GM19035 (cell line): ENCODE results near the gene HS3ST4.
"Not testable (repeated sequence)": the region's sequence is repeated elsewhere in the genome, so short reads cannot be mapped to it uniquely, and the experiment has no call there.

Source experiments
- ATAC-seq: cut with Tn5 transposase; IDR thresholded peaks from one replicate; pipeline ENCODE4 v1.9.1; 2021; ENCODE audit not compliant: unreplicated experiment

HS3ST4 gene

DNA sequence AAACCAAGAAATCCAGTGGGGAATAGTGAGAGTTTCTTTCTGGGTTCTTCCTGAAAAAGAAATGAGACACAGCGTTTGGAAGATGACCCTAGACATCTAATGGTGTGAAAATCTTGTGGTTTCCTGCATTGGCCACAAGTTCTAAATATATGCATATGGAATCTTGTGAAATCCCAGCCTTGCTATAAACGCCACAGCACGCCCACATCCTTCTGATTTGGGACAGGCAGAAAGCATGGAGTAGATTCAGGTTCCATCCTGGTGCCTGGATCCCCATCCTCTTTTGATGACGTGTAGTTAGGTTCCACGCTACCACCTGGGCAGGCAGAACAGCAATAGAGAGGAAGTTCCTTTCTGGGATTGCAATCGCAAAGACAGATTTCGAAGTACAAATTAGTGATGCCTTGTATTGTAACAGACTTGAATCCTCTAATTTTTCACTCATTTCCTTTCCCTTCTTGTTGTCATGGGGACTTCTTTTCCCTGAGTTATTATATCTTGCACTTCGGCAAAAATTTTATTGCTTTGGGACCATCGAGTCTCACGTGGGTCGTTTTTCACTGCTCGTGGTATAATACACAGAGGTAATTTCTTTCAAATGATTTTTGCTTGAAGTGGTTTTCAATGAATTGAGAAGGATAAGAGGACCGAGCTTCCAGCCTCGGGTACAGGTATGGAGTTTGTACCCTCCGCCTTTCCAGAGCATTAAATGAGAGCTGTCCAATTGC, 37.6 kb downstream of the HS3ST4 start:
- ATAC-seq, result no peak

DNA sequence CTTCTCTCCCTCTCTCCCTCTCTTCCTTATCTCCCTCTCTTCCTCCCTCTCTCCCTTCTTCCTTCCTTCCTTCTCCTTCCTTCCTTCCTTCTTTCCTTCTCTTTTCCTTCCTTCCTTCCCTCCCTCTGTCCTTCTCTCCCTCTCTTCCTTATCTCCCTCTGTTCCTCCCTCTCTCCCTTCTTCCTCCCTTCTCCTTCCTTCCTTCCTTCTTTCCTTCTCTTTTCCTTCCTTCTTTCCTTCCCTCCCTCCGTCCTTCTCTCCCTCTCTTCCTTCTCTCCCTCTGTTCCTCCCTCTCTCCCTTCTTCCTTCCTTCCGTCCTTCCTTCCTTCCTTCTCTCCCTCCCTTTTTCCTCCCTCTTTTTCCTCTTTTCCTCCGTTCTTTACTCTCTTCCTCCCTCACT, 38.6 kb downstream of the HS3ST4 start:
- no peak for ATAC-seq

DNA sequence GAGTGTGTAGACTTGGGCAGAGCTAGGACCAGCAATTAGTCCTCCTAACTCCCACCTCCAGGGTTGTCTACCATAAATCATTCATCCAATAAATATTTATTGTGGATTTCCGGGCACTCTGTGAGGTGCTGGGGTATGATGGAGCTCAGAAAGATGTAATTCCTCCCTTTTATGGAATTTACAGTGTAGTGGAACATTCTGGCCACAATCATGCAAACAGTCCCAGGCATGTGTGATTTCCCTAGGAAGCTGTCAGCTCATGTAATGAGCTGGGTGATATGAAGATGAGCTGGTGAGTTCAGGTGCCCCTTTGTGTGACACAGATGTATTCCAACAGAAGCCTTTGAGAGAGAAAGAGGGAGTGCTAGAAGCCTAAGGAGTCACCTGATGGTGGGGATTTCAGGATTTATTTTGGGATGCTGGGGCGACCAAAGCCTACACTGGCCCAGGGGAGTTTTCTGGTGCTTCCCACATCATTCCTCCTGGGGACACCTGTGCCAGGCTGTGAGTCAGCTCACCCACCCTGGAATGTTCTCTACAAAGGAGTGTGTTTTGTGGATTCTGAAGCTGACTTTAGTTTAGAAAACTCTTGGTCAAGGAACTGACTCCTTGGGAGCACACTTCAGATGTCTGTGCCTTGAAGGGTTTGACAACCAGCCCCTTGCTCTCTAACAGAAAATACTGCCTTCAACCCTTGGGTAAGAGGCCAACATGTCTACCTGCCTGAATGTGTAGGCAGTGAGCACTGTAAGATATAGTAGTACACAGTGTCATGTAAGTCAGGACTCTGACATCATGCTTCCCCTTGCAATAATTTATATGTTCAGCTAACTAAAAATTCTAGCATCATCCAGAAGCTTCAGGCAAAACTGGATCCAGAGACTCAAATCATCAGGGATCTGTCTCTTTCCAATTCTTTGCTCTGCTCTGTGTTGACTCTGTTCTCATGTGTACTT, 42.9 kb downstream of the HS3ST4 start:
- no peak for ATAC-seq

DNA sequence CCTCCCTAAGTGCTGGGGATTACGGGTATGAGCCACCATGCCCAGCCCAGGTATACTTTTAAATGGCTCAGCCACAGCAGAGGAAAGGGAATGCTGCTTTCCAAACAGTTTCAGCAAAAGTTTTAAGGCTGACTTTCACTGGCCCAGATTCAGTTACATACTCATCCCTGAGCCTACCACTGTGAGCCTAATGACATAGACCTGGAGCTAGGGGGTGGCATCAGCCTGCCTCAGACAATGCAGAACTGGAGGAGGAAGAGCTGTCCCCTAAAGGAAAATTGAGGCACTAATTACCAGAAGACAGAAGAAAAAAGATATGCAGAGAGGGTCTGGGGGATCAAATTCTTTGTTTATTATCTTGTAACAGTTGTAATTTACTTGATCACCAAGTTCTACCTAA, 43.9 kb downstream of the HS3ST4 start:
- no peak for ATAC-seq

DNA sequence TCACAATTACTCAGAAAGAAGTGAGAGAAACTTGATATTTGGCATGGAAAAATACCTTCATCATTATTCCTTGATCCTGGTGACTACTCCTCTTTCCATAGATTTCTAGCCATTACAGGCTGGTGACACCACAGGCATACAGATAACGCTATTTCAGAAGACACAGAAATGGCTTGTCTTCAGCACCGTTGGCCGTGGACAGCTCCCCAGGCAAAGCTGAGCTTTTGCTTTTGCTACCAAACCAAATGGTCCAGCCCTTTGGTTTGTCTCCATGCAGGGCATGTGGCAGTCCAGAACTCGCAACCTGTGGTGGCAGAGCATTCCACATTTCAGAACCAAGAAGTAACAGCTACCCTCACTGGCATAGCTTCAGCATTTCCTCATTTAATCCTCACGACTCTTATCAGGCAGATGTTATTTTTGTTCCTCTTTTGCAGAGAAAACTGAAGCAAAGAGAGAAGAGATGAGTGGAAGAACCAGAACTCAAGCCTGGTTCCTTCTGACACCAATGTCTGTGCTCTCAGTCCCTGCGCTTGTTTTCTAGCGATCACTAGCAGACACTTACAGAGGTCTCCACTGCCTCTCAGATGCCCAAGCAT, 55.5 kb downstream of the HS3ST4 start:
- ATAC-seq, result no peak

DNA sequence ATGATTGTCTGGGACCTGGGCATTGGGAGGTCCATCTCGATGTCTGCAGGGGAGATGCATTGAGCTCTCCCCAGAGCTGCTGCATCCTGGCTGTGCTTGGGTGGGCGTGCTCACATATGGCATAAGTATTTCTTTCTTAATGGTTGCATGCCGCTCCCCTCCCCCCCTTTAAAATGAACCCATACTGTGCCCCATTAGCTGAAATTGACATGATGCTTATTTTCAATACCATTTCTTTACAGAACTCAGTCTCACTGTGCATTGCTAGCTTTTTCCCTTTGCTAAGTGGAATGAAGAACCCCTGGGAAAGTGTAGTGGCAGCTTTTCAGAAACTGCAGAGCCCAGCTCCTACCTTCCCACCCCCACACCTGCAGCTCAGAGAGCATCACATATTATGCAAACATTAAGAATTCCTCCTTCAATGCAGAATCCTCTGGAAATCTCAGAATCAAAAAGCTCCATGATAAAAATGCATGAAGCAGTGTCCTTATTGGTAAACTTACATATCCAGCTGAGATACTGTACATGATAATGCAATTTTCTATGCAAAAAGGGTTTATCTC, 56.4 kb downstream of the HS3ST4 start:
- ATAC-seq, result no peak

DNA sequence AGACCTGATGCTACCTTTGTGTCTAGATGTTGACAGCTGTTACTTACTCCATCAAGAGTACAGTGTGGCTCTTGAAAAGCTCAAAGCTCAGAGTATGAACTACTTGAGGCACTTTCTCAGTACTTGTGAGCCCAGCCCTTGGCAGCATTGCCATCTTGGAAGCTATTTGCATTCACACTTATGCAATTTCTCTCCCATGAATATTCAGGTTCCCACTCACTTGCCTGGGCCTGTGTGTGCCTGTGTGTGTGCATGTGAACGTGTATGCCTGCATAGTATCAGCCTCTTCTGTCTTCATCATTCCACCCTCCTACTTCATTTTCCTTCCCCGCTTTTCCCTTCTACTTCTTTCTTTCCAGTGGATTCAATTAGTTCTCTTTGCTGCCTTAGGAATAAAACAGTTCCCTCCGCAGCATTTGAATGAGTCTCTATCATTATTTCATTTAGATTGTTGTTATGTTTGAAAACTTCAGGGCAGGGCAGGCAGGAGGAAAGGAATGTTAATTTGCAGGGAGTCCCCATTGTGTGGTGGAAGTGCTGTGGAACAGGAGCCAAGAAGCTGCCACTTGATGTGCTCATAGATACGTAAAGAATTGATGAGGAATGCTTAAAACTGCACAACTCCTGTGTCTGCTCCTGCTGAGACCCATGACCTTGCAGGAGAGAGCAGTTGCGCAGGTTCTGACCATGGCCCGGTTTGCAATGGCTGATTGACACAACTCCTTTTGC, 58.9 kb downstream of the HS3ST4 start:
- no peak for ATAC-seq

DNA sequence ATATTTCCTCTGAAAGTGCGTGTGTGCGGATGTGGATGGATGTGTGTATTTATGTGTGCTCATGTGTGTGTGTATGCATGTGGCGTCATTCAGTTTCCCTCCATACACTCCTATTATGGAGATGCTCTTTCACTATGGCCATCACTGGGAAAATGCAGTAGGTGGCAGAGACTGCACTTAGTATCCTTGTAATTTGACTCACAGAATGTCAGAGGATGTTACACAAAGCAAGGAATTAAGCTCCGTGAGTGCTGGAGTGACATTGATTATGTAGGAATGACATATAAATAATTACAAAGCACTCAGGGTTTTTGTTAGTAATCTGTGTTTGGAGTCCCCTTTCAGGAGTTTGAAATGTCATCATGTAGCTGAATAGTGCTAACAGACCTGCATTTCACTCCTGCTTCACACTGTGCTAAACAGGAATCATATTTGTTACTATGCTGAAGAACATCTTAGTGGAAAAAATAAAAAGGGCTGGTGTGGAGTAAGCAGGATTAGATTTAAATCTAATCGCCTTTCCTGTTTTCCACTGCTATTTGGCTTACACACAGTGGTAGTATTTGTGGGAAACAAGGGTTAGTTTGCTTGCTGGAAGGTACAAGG, 59.6 kb downstream of the HS3ST4 start:
- ATAC-seq, result no peak

DNA sequence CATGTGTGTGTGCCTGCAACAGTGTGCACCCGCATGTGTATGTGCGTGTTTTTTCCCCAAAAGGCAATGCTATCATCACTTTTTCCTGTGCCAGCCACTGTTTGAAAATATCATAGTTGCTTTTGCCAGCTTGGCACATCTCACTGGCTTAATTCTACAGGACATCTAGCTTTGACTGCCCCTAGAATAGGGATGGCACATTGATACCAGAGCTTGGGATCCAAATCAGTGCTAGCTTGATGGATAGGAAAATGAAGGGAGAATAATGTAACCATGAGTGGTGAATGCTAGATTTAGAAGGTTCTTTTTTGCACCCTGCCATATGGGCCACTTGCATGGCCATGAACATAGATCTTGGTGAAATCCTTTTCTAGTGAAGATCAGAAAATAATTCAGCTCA, 72.7 kb downstream of the HS3ST4 start:
- ATAC-seq, result no peak

DNA sequence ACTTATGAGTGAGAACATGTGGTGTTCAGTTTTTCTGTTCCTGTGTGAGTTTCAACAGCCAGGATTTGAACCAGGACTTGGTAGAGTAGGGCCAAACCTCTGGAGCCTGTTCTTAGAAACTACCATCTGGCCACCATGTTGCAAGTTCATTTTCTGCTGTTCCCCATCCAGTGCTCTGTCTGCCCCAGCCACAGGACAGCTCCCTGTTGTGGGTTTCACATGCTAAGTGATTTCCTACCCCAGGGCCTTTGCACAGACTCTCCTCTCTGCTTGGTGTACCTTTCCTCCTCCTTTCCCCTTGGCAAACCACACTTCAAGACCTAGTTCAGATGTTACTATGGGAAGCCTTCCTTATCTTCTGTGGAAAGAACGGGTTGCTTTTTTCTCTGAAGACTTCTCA, 79.5 kb downstream of the HS3ST4 start:
- no peak for ATAC-seq

DNA sequence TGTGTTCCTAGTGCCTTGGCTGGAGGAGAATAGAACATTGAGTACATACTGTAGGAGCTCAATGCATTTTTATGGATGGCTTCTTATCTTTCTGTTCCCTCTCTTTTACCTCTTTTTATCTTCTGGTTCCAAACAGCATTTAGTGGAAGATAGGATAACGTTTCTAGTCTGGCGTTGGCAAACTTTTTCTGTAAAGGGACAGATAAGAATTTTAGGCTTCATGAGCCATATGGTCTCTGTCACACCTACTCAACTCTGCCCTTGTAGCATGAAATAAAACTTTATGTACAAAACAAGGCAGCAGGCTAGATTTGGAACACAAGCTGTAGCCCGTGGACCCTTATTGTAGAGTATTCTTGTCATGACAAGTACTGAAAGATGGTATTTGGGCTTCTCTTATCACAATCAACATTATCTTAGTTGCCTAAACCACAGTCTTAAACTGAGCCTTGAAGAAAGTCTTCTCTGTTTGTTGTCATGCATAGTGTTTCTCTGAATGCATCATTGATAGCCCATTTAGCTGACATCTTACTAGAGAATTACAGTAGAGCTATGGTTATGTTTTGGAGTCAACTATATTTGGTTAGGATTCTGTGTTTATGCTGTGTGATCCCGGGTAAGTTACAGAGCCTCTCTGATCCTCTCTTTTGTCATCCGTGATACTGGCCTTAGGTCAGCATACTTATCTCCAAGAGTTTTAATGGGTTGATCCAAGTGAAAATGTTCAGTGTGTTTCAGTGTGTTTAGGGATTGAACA, 80.2 kb downstream of the HS3ST4 start:
- no peak for ATAC-seq

DNA sequence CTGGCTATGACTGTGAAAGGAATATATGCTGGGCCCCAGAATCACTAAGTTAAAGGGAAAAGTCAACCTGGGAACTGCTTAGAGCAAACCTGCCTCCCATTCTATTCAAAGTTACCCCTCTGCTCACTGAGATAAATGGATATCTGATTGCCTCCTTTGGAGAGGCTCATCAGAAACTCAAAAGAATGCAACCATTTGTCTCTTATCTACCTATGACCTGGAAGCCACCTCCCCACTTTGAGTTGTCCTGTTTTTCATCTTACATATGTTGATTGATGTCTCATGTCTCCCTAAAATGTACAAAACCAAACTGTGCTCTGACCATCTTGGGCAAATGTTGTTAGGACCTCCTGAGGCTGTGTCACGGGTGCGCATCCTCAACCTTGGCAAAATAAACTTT, 84.5 kb downstream of the HS3ST4 start:
- ATAC-seq, result not testable (repeated sequence)

DNA sequence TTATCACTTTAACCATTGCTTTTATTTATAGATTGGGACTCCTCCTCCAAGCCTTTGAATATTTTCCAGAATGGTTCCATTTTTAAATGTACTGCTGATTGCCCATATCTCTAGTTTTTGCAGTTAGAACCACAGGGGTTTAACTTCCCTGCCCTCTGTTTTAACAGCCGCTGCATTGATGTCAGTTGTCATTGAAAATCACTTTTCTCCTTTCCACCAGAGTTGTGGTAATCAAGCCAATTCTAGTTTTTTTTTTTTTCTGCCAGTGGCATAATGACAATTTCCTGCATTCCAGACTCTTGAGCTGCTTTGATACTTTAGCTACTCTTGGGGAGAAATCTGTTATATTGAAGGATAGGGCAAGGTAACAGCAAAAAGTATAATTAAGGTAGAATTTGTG, 91.5 kb downstream of the HS3ST4 start:
- ATAC-seq, result no peak

DNA sequence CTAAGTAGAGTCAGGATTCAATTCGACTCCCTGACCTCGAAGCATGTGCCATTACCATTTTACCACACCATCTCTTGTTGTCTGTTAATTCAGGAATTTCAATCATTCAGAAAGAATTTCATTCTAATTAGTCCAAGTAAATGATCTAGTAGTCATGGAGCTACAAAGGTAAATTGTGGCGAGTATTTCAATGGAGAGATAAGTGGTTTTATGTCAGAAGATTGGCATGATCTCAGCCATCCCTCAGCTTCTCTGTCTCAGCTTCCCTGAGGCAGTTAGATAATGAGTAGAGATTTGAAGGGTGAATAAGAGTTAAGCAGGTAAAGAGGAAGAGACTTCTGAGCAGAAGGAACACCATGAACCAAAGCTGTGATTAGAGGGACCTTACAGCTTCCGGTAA, 93.6 kb downstream of the HS3ST4 start:
- ATAC-seq, result no peak

DNA sequence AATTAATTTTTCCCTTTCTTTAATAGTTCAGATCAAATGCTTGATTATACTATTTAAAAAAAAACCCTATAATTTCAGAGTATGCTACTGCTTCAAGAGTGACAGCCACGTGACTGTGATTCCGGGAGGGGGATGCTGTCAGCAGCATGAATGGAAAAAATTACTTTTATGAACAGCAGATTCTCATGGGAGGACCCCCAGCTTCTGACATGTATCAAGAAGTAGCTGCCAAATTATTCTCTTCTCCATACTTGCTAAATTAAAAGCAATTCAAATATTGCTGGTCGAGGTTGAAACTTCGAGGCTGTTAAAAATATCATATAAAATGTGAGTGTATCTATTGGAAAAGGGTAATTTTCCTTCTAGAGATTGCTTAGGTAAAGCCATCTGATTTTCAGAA, 95.0 kb downstream of the HS3ST4 start:
- ATAC-seq, result no peak

DNA sequence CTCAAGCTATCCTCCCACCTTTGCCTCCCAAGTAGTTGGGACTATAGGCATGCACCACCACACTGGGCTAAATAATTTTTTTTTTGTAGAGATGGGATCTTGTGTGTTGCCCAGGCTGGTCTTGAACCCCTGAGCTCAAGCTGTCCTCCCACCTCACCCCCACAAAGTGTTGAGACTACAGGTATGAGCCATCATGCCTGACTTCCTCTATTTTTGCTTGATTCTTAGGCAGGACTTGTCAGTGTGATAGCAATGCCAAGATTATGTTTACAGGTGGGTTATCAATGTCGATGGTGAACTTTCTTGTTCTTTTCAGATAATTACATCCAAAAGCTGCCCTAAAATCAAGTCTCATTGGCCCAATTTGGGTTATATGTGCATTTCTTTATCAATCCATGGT, 96.9 kb downstream of the HS3ST4 start:
- ATAC-seq, result no peak

DNA sequence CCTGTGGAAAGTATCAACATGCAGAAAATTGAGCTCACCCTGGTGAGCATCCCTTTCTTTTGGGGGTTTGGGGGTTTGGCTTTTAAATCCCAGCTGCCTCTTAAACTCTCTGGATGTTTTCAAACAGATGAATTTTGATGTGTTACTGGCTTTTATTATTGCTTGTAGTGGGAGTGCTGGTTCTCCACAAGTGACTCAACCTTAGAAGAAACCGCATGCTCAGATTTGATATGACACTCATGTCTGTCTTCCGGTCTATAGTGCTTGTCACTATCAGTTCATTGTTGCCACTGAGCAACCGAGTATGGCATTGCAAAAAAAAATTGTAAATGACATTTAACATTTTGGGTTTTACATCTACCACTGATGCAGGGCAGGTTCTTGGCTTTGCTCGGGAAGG, 104.5 kb downstream of the HS3ST4 start:
- ATAC-seq, result no peak

DNA sequence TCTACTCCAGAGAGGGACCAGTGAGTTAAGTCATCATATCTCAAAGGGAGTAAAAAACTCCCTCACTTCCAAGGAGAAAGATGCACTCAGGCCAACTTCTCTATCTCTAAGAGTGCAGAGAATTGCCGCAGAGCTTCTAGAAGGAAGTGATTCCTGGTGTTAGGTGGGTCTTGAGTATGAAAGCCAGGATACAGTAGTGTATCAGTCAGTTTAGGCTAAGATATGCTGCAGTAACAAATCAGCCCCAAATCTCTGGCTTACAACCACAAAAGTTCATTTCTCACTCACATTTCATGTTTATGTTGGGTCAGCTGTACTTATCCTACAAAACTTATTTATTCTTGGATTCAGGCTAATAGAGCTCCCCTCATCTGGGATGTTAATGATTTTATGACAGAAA, 106.3 kb downstream of the HS3ST4 start:
- no peak for ATAC-seq

DNA sequence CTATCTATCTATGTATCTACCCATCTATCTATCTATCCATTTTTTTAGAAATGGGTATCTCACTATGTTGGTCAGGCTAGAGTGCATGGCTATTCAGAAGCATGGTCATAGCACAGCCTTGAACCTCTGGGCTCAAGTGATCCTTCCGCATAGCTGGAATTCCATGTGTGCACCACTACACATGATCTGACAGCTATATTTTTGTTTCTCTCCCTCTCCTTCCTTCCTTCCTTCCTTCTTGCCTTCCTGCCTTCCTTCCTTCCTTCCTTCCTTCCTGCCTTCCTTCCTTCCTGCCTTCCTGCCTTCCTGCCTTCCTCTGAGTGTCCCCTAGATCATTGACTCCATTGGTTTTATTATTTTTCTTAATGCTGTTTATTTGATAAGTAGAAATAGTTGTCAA, 108.1 kb downstream of the HS3ST4 start:
- ATAC-seq, result no peak

DNA sequence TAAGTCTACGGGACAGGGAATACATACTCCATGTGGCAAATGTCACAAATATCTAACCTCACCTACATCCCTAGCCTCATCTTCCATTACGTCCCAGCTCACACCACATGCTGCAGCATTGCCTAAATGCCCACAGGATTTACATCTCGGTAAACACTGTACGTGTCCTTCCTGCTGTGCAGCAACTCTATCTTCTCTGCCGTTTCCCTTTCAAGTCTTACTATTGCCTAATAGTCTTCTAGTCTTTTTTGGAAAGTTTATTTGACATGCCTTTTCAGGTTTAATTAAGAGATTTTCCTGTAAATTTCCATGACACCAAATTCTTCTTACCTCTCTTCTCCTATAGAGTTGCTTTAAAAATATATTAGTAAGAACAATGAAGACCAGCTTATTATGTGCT, 120.5 kb downstream of the HS3ST4 start:
- no peak for ATAC-seq
